Gastrocnemius medialis (tissue), 4 donors: ENCODE measurements around the gene NGB.

Experiments used
- CTCF ChIP-seq, 5 experiments: fragments of 450-650 bp in 3 of 5; fragments of 200-600 bp in 2 of 5; sonication (generic) in 2 of 5; IDR thresholded peaks in 4 of 5; conservative IDR thresholded peaks in 1 of 5; 1 replicate in 4 of 5; 2 replicates in 1 of 5; pipeline ENCODE4 v1.5.1; 2016 to 2019; ENCODE audit warnings: antibody characterized with exemption in 5 of 5, mild to moderate bottlenecking in 3 of 5, moderate library complexity in 3 of 5
- POLR2A ChIP-seq, 2 donors: fragments of 450-650 bp; IDR thresholded peaks; one replicate each; pipeline ENCODE4 v1.6.1; 2017; ENCODE audit warnings: antibody characterized with exemption in 2 of 2, mild to moderate bottlenecking in 2 of 2, moderate library complexity in 2 of 2

GRCh38 chr14:77281852-77282410 lies 10.9 kb upstream of the NGB start:
- no peak for TF ChIP-seq CTCF (IDR thresholded peaks at IDR 0.05 in 4 of 5, conservative IDR thresholded peaks at IDR 0.05 in 1 of 5)
- TF ChIP-seq POLR2A (IDR thresholded peaks at IDR 0.05) = no peak
